CD4-positive, alpha-beta T cell treated with Interleukin-2 at 100 ng/mL for 4 hours (primary cell): Measurements from ENCODE around the gene ZDHHC14.

Experiments
- DNase-seq: peaks from one replicate; pipeline ENCODE4 v3.0.0-alpha.2; 2020; ENCODE audit warnings: low spot score

The ZDHHC14 gene

DNA sequence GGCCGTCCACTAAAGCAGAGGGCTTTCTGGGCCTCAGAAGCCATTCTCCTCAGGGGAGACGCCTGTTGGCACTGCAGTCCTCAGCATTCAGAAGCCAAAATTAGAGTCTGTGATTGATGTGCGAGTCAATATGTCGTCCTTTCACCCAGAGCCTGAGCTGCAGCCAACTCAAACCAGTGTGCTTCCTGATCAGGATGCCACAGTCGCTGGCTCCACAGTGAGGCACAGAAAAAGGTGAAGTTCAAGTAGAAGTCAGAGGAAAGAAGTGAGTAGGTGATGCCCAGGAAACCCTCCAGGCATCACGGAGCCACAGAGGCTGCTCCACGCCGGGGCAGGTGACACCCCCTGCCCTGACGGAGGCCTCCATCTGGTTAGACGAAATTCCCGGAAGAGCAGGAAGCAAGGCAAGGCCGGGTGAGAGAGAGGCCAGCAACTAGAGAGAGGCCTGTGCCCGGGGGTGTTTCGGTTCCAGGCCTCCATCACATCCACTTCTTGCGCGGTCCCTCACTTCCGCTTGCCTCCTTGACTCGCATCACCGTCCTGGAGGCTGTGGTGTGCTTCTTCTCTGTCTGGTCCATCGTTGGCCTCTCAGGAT is 264.3 kb downstream of the ZDHHC14 start:
- no peak for DNase-seq

- no peak for DNase-seq
Observed at GRCh38 chr6:157646012-157646411, 265.0 kb downstream of the ZDHHC14 start.

DNA sequence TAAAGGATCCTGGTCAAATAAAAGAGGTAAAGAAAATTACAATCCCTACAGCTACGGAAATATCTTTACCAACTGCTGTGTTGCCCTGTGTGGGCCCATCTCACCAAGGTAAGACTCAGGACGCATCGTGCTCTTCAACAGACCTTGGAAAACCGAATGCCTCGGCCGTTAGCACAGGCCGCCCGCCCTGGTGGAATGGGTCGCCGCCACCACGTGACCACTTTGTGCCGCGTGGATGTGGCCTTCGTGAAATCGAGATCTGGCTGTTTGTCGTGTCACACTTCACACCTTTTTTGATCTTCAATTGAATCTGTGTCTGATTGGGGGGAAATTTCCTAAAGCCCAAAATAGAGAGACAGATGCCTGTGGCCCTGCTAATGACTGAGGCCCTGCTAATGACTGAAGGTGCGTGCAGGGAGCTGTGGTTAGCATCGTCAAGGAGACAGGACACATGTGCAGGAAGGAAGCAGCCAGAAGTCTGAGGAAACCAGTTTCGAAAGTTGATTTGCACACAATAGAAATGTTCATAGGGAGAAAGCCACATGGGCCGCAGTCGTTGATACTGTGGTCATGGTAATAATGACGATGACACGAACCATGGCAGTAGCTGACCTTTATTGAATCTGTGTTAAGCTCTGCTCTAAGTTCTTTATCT is 266.4 kb downstream of the ZDHHC14 start:
- no peak for DNase-seq

DNA sequence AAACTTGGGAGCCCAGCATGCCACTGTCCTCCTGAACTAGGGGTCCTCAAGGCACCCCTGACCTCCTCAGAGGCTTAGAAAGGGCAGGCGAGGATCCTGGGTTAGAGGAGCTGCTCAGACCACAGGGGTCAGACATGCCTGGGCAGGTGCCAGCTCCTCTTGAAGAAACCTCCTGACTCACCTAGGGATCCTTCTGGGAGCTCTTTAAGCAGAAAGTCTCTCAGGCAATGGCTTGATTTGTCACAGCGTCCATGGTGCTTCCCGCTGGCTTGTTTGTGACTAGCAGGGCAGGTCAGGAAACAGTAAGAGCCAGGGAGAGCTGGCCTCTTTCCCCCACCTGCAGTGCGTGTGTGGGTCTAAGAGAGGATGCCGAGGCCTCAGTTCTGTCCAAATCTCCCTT is 267.6 kb downstream of the ZDHHC14 start:
- DNase-seq, result no peak

DNA sequence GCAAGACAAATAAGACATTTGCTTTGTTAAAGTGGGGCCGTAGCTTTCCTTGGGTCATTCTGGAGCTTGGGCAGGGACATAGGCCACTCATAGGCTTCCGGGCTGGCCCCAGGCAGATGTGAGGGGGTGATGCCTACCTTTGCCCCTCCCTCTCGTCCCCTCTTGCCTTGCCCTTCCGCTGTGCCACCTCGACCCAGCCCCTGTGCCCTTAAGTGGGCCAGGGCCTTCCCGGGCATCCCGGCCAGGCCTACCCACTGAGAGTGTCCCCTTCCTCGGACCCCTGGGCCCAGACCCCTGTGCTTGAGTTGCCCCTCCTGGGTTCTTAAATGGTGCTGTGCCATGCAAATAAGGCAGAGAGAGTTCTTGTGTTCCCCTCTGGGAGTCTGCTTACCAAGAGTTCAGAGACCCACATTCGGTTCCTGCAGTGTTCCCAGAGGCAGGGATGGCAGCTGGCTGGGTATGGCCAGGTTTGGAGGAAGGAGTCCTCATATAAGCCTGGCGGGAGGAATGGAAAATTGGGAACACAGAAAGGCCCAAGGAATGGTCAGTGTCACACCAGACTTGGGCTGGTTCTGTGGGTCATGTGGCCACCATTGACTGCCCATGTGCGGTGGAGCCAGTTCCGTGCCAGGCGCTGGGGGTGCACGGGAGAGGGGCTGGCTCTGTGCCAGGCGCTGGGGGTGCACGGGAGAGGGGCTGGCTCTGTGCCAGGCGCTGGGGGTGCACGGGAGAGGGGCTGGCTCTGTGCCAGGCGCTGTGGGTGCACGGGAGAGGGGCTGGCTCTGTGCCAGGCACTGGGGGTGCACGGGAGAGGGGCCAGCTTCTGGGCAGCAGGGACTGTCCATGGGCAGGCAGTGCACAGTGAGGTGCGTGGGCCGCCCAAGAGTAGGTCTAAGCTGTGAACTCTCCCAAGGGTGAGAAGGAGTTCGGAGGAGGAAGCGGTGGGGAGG is 268.6 kb downstream of the ZDHHC14 start:
- DNase-seq, result no peak

DNA sequence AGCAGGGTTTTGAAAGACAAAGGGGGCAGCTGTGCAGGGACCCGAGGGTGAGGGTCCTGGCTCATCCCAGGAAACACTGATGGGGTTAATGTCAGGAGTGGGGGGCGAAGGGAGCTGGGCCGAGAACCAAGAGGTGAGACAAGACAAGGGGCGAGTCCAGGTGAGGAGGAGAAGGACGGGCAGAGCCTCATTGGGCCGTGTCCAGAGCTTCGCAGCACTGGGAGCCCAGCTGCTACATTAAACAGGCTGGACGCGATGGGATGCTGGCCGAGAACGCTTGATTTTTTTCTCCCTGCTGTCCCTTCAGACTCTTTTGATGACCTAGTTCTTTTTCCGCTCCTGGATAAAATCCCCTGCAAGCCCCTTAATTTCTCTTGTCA is 269.3 kb downstream of the ZDHHC14 start:
- DNase-seq, result no peak

DNA sequence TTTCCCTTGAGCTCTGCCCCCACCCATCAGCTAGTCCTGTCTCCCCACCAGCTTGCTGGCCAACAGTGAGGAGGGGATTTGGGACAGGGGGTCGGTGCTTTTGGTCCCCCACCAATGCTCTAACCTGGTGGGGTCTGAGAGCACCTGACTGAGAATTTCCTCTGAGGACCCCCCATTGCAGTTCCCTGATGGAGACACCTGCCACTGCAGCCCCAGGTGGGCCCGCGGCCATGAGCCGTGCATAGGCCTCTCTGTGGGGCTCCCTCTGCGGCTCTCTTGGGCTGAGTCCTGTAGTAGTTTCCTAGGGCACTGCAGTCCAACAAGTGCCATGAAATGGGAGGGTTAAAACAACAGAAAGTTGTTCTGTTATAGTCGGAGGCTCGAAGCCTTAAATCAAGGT is 269.8 kb downstream of the ZDHHC14 start:
- no peak for DNase-seq

- no peak for DNase-seq
Observed at GRCh38 chr6:157651731-157652490, 270.9 kb downstream of the ZDHHC14 start.

DNA sequence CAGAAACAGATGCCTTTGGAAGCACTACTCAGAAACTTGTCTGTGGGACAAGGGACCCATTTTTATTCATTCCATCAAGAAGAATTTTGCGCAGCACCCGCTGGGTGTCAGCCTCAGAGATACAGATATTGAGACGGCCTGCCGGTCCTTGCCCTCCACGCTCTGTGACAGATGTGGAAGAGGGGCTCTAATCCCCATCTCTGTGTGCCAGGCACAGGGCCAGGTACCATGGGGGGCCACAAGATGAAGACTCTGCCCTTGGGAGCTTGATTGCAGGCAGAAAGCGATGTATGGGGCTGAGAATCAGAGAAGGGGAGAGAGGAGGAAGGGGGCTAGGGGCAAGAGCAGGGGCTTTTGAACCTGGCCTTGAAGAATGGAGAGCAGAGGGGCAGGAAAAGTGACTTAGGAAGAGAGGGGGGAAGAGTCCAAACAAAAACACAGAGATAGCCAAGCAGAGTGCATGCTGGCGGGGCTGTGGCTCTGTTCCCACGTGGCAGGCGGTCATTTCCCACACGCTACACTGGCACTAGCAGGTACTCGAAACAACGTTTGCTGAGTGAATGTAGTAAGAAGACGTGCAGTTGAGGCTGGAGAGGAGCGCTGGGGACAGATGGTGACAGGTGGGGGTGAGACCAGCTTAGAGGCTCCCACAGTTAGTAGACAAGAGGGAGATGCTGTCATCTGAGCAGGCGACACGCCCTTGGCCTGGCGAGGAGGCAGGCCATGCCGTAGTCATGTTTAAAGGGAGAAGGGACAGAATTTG is 271.8 kb downstream of the ZDHHC14 start:
- DNase-seq, result no peak

- DNase-seq, result no peak
Observed at GRCh38 chr6:157653521-157653920, 272.5 kb downstream of the ZDHHC14 start.

GRCh38 chr6:157655139-157655538 is 274.1 kb downstream of the ZDHHC14 start:
- no peak for DNase-seq

- DNase-seq, result no peak
Observed at GRCh38 chr6:157656437-157656997, 275.5 kb downstream of the ZDHHC14 start.

GRCh38 chr6:157657754-157658153 is 276.8 kb downstream of the ZDHHC14 start:
- DNase-seq, result no peak

- DNase-seq, result no peak
Observed at GRCh38 chr6:157658301-157658700, 277.3 kb downstream of the ZDHHC14 start.

- no peak for DNase-seq
Observed at GRCh38 chr6:157659536-157660271, 278.7 kb downstream of the ZDHHC14 start.

DNA sequence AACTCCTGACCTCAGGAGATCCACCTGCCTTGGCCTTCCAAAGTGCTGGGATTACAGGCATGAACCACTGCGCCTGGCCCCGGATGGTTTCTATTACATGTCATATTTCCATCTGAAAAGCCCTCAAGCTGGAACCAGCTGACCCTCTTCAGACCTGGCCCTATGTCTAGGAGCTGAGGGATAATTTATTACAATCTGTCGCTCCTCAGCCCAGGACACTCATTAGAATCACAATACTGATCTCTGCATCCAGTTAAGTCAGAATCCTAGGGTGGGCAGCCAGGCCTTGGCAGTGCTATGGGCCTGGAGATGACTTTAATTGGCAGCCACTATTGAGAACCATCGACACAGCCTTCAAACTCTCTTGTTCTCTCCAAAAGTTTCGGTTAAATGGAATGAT is 279.4 kb downstream of the ZDHHC14 start:
- no peak for DNase-seq

- no peak for DNase-seq
Observed at GRCh38 chr6:157661652-157662051, 280.7 kb downstream of the ZDHHC14 start.

GRCh38 chr6:157663261-157663660 is 282.3 kb downstream of the ZDHHC14 start:
- no peak for DNase-seq

- DNase-seq, result no peak
Observed at GRCh38 chr6:157665180-157665579, 284.2 kb downstream of the ZDHHC14 start.

- DNase-seq, result no peak
Observed at GRCh38 chr6:157666729-157667128, 285.7 kb downstream of the ZDHHC14 start.
